OCI-LY7 (cell line): ENCODE measurements around the gene CTNNA2.

Experiments
- EZH2phosphoT487 ChIP-seq: fragments of 200-600 bp; sonication (generic); IDR thresholded peaks from 2 replicates; pipeline ENCODE4 v1.6.1; 2018; ENCODE audit warnings: low read depth, borderline replicate concordance, mild to moderate bottlenecking, mixed run types, antibody characterized with exemption, low read length, moderate library complexity, mixed read lengths
- TF ChIP-seq, protein P1 (sequence below): fragments of 200-600 bp; sonication (generic); conservative IDR thresholded peaks from 2 replicates; pipeline ENCODE4 v1.5.1; 2014; ENCODE audit warnings: mild to moderate bottlenecking, antibody characterized with exemption, low read length, moderate library complexity, mixed read lengths

DNA sequence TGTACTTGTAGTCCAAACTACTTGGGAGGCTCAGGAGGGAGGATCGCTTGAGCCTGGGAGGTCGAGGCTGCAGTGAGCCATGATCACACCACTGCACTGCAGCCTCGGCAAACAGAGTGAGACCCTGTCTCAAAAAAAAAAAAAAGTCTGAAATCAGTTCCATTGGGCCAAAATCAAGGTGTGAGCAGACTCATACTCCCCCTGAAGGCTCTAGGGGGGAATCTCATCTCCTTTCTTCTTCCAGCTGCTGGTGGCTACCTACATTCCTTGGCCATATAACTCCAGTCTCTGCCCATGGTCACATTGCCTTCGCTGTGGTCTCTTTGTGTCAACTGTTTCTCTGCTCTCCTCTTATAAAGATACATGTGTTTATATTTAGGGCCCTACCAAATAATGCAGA, 557.7 kb downstream of the CTNNA2 start:
- TF ChIP-seq, protein P1, sequence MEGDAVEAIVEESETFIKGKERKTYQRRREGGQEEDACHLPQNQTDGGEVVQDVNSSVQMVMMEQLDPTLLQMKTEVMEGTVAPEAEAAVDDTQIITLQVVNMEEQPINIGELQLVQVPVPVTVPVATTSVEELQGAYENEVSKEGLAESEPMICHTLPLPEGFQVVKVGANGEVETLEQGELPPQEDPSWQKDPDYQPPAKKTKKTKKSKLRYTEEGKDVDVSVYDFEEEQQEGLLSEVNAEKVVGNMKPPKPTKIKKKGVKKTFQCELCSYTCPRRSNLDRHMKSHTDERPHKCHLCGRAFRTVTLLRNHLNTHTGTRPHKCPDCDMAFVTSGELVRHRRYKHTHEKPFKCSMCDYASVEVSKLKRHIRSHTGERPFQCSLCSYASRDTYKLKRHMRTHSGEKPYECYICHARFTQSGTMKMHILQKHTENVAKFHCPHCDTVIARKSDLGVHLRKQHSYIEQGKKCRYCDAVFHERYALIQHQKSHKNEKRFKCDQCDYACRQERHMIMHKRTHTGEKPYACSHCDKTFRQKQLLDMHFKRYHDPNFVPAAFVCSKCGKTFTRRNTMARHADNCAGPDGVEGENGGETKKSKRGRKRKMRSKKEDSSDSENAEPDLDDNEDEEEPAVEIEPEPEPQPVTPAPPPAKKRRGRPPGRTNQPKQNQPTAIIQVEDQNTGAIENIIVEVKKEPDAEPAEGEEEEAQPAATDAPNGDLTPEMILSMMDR, result no peak
- TF ChIP-seq EZH2phosphoT487, result no peak
